GM23338 (cell line): ENCODE data around the gene CNTROB.

Experiments used
- CTCF ChIP-seq, 2 experiments: fragments of 200-600 bp in 1 of 2; sonication (generic) in 1 of 2; conservative IDR thresholded peaks; 2 replicates each; pipeline versions ENCODE4 v1.5.1 to v1.6.1; 2016 to 2017; ENCODE audit warnings: antibody characterized with exemption in 2 of 2, low read depth in 2 of 2, mild to moderate bottlenecking in 2 of 2, moderate library complexity in 1 of 2
- EZH2 ChIP-seq: fragments of 200-600 bp; sonication (generic); IDR thresholded peaks from one replicate; pipeline ENCODE4 v1.8.0; 2017; ENCODE audit warnings: antibody characterized with exemption, mild to moderate bottlenecking, low read depth; ENCODE audit not compliant: unreplicated experiment
- POLR2AphosphoS5 ChIP-seq: IDR thresholded peaks from 2 replicates; pipeline ENCODE4 v1.6.1; 2016; ENCODE audit warnings: antibody characterized with exemption, low read depth
- REST ChIP-seq: IDR thresholded peaks from one replicate; pipeline ENCODE4 v1.6.1; 2018; ENCODE audit warnings: antibody characterized with exemption; ENCODE audit not compliant: unreplicated experiment
- STAT1 ChIP-seq: IDR thresholded peaks from one replicate; pipeline ENCODE4 v1.6.1; 2016; ENCODE audit warnings: antibody characterized with exemption; ENCODE audit not compliant: unreplicated experiment

- no peak for TF ChIP-seq CTCF (conservative IDR thresholded peaks at IDR 0.05; ENCODE audit: low read depth in 2 of 2)
- no peak for TF ChIP-seq REST
- TF ChIP-seq EZH2, result no peak
- TF ChIP-seq STAT1, result no peak
- peak; percentile 84 for TF ChIP-seq POLR2AphosphoS5
Measured at GRCh38 chr17:7931709-7932482, at the start of gene CNTROB, which contains the start of gene TRAPPC1.
